PC-9 (cell line): ENCODE data around the gene NAPG. TPM values are rescaled to one million over a fixed set of nuclear protein-coding genes. Genes with fewer than 3 reads are reported as not detected.

Experiments
- BruUV-seq: library from RNA; stranded (reverse); fragments of 400-500 nt; replicated peaks from 2 replicates; lab custom pipeline; 2021; lab: Mats Ljungman, UMichigan
- CTCF ChIA-PET: fragments of 300-600 bp; sonication (Branson Sonifier 250); formaldehyde crosslinking; loops from one replicate; lab custom pipeline; 2022; ENCODE audit warnings: antibody characterized with exemption; lab: Charles Lee
- POLR2A ChIA-PET: fragments of 300-600 bp; sonication (Branson Sonifier 250); formaldehyde crosslinking; loops from one replicate; lab custom pipeline; 2022; ENCODE audit warnings: antibody characterized with exemption; ENCODE audit not compliant: unreplicated experiment; lab: Charles Lee
- DNase-seq, 2 experiments: peaks; one replicate each; pipeline versions ENCODE4 v3.0.0 to v3.0.0-alpha.2; 2015 to 2022; ENCODE audit warnings: mixed read lengths in 1 of 2
- H2AFZ ChIP-seq: fragments of 200-600 bp; sonication (generic); 2 replicates; pipeline ENCODE4 v1.8.1; 2017; ENCODE audit warnings: antibody characterized with exemption
- H3F3A ChIP-seq: fragments of 200-600 bp; sonication (generic); 2 replicates; pipeline ENCODE4 v1.8.1; 2017; ENCODE audit warnings: antibody characterized with exemption, mild to moderate bottlenecking, low read depth; ENCODE audit not compliant: insufficient read depth
- H3K27ac ChIP-seq: fragments of 200-600 bp; sonication (generic); 2 replicates; pipeline ENCODE4 v1.6.1; 2016; ENCODE audit warnings: mixed run types
- H3K27me3 ChIP-seq: fragments of 200-600 bp; sonication (generic); 2 replicates; pipeline ENCODE4 v1.6.1; 2016; ENCODE audit warnings: low read depth, mixed run types; ENCODE audit not compliant: insufficient read depth
- H3K36me3 ChIP-seq: fragments of 200-600 bp; sonication (generic); 2 replicates; pipeline ENCODE4 v1.6.1; 2016; ENCODE audit warnings: low read depth, mixed run types
- H3K4me1 ChIP-seq: fragments of 200-600 bp; sonication (generic); replicated peaks from 2 replicates; pipeline ENCODE4 v1.6.1; 2016; ENCODE audit warnings: mixed run types; ENCODE audit not compliant: insufficient read depth
- H3K4me2 ChIP-seq: fragments of 200-600 bp; sonication (generic); 2 replicates; pipeline ENCODE4 v1.6.1; 2017; ENCODE audit warnings: mixed run types
- H3K4me3 ChIP-seq: fragments of 200-600 bp; sonication (generic); 2 replicates; pipeline ENCODE4 v1.6.1; 2016; ENCODE audit warnings: mixed run types
- H3K79me2 ChIP-seq: fragments of 200-600 bp; sonication (generic); 2 replicates; pipeline ENCODE4 v1.6.1; 2017; ENCODE audit warnings: low read depth, mixed run types
- H3K9me2 ChIP-seq: fragments of 200-600 bp; sonication (generic); 2 replicates; pipeline ENCODE4 v1.8.1; 2017; ENCODE audit warnings: mild to moderate bottlenecking; ENCODE audit not compliant: insufficient read depth
- H3K9me3 ChIP-seq: fragments of 200-600 bp; sonication (generic); 2 replicates; pipeline ENCODE4 v1.8.1; 2016; ENCODE audit warnings: low read depth; ENCODE audit not compliant: insufficient read depth
- H4K20me1 ChIP-seq: fragments of 200-600 bp; sonication (generic); 2 replicates; pipeline ENCODE4 v1.8.1; 2017; ENCODE audit not compliant: insufficient read depth
- CTCF ChIP-seq: fragments of 200-600 bp; sonication (generic); conservative IDR thresholded peaks from 2 replicates; pipeline ENCODE4 v1.6.1; 2017; ENCODE audit warnings: mixed run types, antibody characterized with exemption, mild to moderate bottlenecking, moderate library complexity
- EZH2 ChIP-seq: fragments of 200-600 bp; sonication (generic); IDR thresholded peaks from 2 replicates; pipeline ENCODE4 v1.8.0; 2017; ENCODE audit warnings: antibody characterized with exemption, low read depth
- intact Hi-C: fragments of 100-400 bp; cut with micrococcal nuclease; formaldehyde crosslinking; loops from one replicate; pipeline ENCODE4 v1.10.0; 2022; ENCODE audit not compliant: unreplicated experiment
- total RNA-seq: library from RNA; stranded (reverse); gene quantifications from 2 replicates; pipeline ENCODE4 v1.2.3, GENCODE V29; 2021

The NAPG gene
- total RNA-seq, 1 experiment from 2014 or later = 28.1 TPM

GRCh38 chr18:10487154-10487553, 38.7 kb upstream of the NAPG start:
- Histone ChIP-seq H3K9me3 (no peaks in the 10 kb centered on the region), H3K27me3 (no peaks in the 10 kb centered on the region), H3F3A (no peaks in the 10 kb centered on the region), H4K20me1 (no peaks in the 10 kb centered on the region), H3K27ac (no peak overlapping the region), H3K4me2 (no peak overlapping the region), H3K4me1 (no peaks in the 10 kb centered on the region), H3K36me3 (no peaks in the 10 kb centered on the region), H3K79me2 (no peaks in the 10 kb centered on the region), H2AFZ (no peak overlapping the region), H3K9me2 (no peaks in the 10 kb centered on the region), H3K4me3 (no peak overlapping the region)
- no peak for TF ChIP-seq EZH2
- no peak for TF ChIP-seq CTCF
- intact Hi-C loops = no loop called here
- ChIA-PET POLR2A (no interaction called here), CTCF (no interaction called here)
- DNase-seq = no peak
- BruUV-seq = no TSS peak

GRCh38 chr18:10488017-10488416, 37.8 kb upstream of the NAPG start:
- Histone ChIP-seq H2AFZ (no peak overlapping the region), H4K20me1 (no peaks in the 10 kb centered on the region), H3K9me2 (no peaks in the 10 kb centered on the region), H3K79me2 (no peaks in the 10 kb centered on the region), H3K4me3 (no peak overlapping the region), H3K4me2 (no peak overlapping the region), H3K27me3 (no peaks in the 10 kb centered on the region), H3K36me3 (no peaks in the 10 kb centered on the region), H3K27ac (no peak overlapping the region), H3K4me1 (no peaks in the 10 kb centered on the region), H3K9me3 (no peaks in the 10 kb centered on the region), H3F3A (no peaks in the 10 kb centered on the region)
- intact Hi-C loops = no loop called here
- POLR2A ChIA-PET = no interaction called here
- no TSS peak for BruUV-seq
- TF ChIP-seq CTCF = no peak
- DNase-seq = no peak
- CTCF ChIA-PET = no interaction called here

GRCh38 chr18:10490401-10491165, 35.2 kb upstream of the NAPG start:
- Histone ChIP-seq H3K4me1 (no peaks in the 10 kb centered on the region), H3K9me2 (no peaks in the 10 kb centered on the region), H3K27me3 (no peaks in the 10 kb centered on the region), H3K36me3 (no peaks in the 10 kb centered on the region), H3F3A (no peaks in the 10 kb centered on the region), H3K27ac (no peak overlapping the region), H3K9me3 (no peaks in the 10 kb centered on the region), H4K20me1 (no peaks in the 10 kb centered on the region), H3K79me2 (no peaks in the 10 kb centered on the region), H3K4me2 (no peak overlapping the region), H2AFZ (no peak overlapping the region), H3K4me3 (no peak overlapping the region)
- TF ChIP-seq CTCF (no peak), EZH2 (no peak)
- ChIA-PET POLR2A (no interaction called here), CTCF (no interaction called here)
- no TSS peak for BruUV-seq
- peak in 1 of 2 experiments; percentile 27 for DNase-seq
- intact Hi-C loops = no loop called here
